ENCODE results near the gene LDLRAD4.

LDLRAD4 gene

DNA sequence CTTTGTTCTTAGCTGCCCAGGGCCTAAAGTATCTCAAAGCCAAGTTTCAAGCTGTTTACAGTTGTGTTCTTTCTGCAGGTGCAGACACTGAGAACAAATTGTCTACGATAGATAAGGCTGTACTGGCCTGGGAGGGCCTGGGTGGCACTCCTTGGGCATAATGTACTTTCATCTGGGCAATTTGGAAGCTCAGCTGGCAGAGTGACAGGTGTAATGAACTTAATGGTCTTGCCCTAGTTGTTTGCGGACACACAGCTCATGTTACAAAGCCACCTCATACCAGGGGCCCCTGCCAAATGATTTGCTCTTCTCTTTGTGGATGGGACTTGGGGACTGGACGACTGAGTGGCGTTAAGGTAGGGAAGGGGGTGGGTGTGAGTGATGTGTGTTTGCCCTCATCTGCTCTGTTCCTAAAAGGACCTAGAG lies 4.3 kb downstream of the LDLRAD4 start:
- peak in 2 of 42 donors; percentile 34 to 43 for DNase-seq
- intact Hi-C loops (cut with DNase I) = no loop called here

DNA sequence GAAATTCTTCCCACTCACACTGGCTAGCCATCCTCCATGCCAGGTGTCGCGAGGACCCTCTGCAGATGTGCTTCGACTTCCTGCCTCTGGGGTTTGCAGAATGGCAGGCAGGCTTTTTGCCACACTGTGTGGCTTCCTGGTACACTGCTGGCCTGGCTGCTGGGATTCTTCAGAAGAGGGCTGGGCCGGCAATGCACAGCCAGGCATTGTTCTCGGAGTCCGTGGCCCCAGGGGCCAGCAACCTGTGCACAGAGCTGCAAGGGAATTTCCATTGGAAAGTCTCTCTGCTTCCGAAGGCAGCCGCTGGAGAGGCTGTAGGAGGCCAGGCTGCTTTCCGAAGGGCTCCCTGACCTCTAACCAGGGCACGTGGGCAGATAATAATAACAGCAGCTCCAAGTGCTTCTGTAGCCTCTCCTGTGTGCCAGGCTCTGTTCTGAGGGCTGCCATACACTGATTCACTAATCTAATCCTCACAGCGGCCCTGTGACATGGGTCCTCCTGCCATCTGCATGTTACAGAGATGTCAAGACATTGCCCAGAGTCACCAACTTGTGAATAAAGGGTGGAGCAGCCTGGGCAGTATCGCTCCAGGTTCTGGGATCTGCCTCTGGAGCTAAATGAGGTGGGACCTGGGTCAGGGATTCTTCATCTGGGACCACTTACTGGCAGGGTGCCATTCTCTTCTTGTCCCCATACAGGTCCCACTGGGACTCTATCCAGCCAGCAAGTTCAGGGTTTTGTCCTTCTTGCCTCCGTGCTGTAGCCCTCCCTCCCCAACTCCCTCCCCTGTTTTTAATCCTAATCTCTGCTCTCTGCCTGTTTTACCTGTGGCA lies 5.0 kb downstream of the LDLRAD4 start:
- intact Hi-C loops (cut with DNase I) = no loop called here

DNA sequence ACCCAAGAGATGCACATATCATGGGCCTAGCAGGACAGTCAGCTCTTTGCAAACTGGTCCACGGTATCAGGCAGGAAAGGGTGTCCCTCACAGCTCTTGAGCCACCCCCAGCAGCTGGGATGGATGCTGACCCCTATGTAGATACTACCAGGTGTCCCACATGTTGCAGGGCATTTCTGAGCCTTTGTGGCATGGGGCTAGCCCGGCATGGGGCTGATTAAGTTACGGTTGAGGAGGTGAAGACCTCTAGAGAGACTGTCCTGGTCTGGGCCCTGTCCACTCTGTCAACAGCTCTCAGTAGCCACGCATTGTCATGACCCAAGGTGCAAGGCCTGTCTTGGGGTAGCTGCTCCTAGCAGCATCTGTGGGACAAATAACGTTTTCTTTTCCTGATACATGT lies 6.7 kb downstream of the LDLRAD4 start:
- no peak for DNase-seq
- intact Hi-C loops (cut with DNase I) = no loop called here

More for the DNA sequence above, 5.0 kb downstream of the LDLRAD4 start:
- peak in 13 of 42 donors; percentile 22 to 64 (median 43) for DNase-seq

GRCh38 chr18:13226533-13227144 lies 8.1 kb downstream of the LDLRAD4 start:
- intact Hi-C loops (cut with DNase I) = no loop called here
- peak in 1 of 42 donors; percentile 12 for DNase-seq

DNA sequence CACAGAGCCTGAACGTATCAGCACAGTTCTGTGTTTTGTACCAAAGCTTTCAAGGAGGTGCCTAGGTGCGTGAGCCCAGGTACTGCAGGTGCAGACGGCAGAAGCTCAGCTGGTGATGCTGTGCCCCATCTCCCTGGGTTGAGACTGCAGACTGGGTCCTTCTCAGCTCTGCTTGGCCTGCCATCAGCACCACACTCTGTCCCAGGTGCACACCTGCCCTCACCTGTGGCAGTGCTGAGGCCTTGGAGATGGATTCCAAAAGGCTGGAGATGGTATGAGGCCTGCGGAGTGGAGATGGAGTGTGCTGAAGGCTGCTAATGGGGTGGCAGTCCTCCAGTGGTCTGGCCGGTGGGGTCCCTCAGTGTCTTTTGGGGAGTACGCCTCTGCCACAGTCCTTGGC lies 9.3 kb downstream of the LDLRAD4 start:
- DNase-seq = no peak
- intact Hi-C loops (cut with DNase I) = no loop called here

DNA sequence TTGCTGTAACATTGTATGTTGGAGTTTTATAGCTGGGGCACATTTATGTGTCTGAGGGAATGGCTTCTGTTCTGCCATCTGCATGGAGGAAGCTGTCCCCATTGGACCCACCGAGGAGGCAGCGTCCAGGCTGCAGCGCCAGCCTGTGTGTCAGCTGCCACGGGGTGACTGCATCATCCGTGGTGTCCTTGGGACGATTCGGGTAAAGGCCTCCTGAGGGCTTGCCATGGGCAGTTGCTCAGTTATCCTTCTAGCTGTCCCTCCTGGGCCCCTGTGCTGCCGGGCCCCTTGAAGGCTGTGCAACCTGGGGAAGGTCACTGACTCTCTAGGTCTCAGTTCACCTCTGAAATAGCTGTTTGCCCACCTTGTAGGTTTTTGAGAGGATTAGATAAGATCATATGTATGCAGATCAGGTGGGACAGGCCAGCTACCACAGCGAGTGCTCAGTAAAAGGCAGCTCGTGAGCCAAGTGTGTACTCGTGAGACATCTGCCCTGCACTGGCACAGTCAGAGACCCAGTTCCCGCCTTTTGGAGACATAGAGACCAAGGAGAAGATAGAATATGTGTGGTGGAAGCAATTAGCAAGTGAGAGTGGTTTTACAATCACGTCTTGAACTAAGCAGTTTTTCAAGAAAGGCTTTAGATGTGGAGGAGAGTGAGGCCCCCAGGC lies 10.6 kb downstream of the LDLRAD4 start:
- peak in 1 of 42 donors; percentile 40 for DNase-seq
- intact Hi-C loops (cut with DNase I) = no loop called here

GRCh38 chr18:13231151-13231550 lies 12.6 kb downstream of the LDLRAD4 start:
- DNase-seq = peak in 1 of 42 donors; percentile 31
- intact Hi-C loops (cut with DNase I) = loop anchor here (5.0 kb wide), 1 partner anchor 396 kb away; no protein-coding TSS in a partner anchor

- DNase-seq = peak in 35 of 42 donors; percentile 46 to 84 (median 65)
- intact Hi-C loops (cut with DNase I) = loop anchor here (5.0 kb wide), 1 partner anchor 395 kb away; no protein-coding TSS in a partner anchor
These were observed 13.7 kb downstream of the LDLRAD4 start for GRCh38 chr18:13232086-13232917.

- intact Hi-C loops (cut with DNase I) = loop anchor here (5.0 kb wide), 1 partner anchor 394 kb away; no protein-coding TSS in a partner anchor
- peak in 6 of 42 donors; percentile 4 to 46 (median 31) for DNase-seq
These were observed 14.6 kb downstream of the LDLRAD4 start for GRCh38 chr18:13232971-13233786.

DNA sequence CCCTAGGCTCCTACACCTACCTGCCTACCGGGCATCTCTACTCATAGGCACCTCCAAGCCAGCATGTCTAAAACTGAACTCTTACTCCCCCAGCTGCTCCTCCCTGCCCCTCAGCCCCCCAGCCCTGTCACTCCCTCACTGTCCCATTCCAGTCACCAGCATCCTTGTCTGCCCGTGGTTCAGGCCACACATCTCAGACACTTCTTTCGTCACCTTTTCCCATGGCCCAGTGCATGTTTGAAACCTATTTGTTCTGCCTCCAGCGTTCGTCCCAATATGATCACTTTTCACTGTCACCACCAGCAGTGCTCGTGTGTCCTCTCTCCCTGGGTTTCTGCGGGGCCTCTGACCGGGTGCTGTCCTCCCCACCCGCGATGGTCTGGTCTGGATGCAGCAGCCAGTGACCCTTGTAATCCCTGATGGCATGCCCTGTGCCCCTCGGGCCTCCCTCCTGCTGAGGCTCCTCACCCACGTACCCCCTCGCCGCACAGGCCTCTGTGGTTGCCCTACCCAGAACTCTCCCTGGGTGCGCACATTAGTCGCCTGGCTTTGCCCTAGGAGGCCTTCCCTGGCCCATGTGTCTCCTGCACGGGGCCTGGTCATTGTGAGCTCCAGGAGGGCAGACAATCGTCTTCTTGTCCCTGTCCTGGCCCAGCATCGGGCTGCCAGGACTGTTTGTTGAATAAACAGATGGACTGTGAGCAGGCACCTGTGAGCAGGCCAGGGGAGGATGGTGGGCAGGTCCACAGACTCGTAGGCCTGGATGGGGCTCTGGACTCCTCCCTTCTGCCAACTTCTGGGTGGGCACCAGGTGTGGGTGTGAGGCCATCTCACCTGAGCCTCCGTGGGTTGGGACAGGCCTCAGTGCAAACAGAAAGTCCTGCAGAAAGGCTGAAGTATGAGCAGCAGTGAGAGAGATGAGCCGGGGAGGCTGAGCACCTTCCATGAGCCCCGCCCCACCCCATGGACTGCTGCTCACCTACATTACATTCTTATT lies 15.5 kb downstream of the LDLRAD4 start:
- intact Hi-C loops (cut with DNase I) = loop anchor here (5.0 kb wide), 1 partner anchor 393 kb away; no protein-coding TSS in a partner anchor
- peak in 7 of 42 donors; percentile 3 to 41 (median 22) for DNase-seq

DNA sequence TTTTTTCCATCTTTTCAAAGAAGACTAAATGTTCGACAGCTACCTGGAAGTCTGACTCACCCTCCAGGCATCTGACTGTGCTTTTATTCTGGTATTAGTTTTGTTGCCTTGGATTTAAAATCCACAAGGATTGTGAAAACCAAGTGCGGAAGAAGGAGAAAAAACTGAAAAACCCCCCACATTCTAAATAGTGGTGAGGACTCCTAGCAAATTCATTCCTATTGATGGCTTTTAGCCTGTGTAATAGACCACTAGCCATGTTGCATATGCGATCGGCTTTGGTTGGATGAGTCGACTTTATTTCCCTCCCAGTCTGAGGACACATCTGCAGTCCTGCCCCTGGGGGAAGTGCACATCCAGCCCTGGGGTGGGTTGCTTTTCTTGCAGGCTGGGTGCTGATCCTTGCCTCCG lies 16.9 kb downstream of the LDLRAD4 start:
- DNase-seq = peak in 7 of 42 donors; percentile 4 to 58 (median 46)
- intact Hi-C loops (cut with DNase I) = no loop called here

DNA sequence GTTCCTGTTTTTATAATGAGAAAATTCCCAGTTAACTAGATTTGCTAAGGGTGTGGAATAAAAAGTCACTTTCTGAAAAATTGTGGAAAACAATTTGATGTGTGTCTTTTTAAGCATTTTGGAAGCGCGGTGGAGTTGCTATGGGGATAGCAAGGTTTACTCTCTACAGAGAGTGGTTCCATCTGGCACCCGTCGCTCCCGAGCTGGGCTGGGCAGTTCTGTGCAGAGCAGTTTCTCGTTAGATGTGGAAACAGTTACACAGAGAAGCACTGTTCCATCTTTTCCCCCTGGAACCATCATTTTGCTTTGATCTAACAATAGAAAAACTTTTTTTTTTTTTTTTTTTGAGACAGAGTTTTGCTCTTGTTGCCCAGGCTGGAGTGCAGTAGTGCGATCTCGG lies 17.4 kb downstream of the LDLRAD4 start:
- intact Hi-C loops (cut with DNase I) = no loop called here
- peak in 23 of 42 donors; percentile 40 to 81 (median 59) for DNase-seq

GRCh38 chr18:13236411-13236810 lies 17.9 kb downstream of the LDLRAD4 start:
- intact Hi-C loops (cut with DNase I) = no loop called here
- peak in 6 of 42 donors; percentile 4 to 36 (median 16) for DNase-seq

DNA sequence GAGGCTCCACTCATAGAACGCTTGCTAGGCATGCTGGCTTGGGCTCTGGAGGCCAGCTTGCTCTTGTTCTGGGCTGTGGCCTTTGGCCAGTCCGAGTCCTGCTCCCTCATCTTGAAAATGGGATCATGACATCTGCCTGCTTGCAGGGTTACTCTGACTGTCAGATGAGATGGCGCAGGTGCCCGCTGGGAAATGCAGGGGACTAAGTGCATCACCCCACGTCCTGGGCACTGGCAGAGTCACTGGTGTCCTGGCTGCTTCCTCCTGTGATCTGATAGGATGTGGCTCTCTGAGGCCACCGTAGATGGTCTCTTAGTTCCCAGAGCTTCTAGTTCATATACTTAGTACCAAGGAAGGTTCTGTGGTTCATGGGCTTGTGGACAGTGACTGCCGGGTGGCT lies 18.5 kb downstream of the LDLRAD4 start:
- peak in 12 of 42 donors; percentile 2 to 34 (median 10) for DNase-seq
- intact Hi-C loops (cut with DNase I) = no loop called here

GRCh38 chr18:13237641-13238040 lies 19.1 kb downstream of the LDLRAD4 start:
- intact Hi-C loops (cut with DNase I) = no loop called here

DNA sequence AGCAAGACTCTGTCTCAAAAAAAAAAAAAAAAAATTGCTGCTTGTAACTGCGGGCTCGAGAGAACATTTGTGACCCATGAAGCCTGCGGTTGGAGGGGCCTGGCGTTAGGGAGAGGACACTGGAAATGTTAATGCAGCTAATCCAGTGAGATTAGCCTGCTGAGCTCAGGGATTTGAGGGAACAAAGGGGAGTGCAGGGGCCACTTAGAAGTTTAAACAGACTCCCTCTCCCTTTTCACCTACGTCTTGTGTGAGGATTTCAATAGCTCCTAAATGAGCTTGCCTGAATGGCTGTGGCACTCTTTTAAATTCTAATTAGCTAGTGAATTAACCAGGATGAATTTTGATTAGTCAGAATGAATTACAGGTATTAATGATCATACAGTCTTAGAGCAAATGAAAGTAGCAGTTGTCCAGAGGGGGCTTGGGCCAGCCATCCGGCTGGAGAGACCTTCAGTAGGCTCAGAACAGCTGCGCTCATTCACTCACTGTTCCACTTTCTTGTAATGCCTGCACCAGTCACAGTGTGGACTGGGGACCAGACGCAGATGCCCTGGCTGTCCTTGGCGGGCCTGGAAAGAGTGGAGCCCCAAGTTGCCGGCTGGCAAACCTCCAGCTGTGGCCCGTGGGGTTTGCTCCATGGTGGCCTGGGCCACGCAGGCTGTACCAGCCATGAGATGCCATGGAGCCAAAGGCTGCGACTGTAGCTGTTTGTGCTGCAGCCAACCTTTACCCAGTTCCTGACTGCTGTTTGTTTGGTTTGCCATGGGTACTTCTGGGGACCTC lies 20.8 kb downstream of the LDLRAD4 start:
- intact Hi-C loops (cut with DNase I) = no loop called here
- peak in 12 of 42 donors; percentile 4 to 56 (median 36) for DNase-seq

More at GRCh38 chr18:13237641-13238040, 19.1 kb downstream of the LDLRAD4 start:
- DNase-seq = peak in 3 of 42 donors; percentile 2 to 23 (median 4)
